ENCODE measurements around the gene NFATC2IP. TPM values are rescaled to one million over a fixed set of nuclear protein-coding genes. Genes with fewer than 3 reads are reported as not detected.

Gene NFATC2IP
- total and polyA plus RNA-seq, 9 of the 15 experiments (the other 6 are each of a cell fraction or from before 2014, with no cell fraction given) = 15.6 to 106 (median 46.9) TPM

DNA sequence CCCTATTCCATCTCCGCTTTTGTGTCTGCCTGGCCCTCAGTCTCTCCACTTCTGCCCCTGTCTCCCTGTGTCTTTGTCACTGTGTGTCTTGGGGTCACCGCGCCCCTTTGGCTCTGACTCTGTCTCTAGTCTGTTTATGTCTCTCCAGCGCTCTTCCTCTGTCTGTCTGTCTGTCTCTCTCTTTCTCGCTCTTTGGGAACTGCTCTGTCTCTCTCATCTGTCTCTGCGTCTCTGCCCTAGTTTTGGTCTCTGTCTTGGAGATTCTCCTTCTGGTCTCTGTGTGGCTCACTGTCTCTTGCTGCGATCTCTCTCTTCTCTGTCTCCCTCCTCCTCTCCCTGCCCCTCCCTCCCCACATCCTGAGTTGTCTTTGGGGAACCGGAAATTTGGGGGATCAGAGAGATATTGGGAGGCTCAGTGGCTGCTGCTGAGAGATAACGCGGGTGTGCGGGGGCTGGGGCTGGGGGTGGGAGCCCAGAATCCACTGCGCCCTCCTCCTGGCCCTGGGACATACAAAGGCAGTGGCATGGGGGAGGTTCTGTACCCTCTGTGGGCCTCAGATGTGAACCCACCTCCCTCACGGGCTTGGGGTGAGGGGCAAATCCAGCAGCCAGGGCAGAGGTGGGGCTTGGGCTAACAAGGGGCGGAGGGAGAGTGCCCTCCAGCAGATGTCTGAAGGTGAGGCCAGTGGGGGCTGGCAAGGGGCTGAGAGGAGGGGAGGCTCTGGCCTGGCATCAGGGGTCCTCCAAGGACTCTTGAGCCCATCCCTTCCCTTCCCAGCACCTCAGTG lies 58.5 kb downstream of the NFATC2IP start (continued):
- TF ChIP-seq TAL1 (IDR thresholded peaks at IDR 0.05) (peak; percentile 92), ZBTB9 (CRISPR knock-in tag; IDR thresholded peaks at IDR 0.05) (peak; percentile 73; the same call in 1 of the 2 replicates), THRB (CRISPR knock-in tag; conservative IDR thresholded peaks at IDR 0.05) (peak; percentile 90), NR3C1 (CRISPR knock-in tag; IDR thresholded peaks at IDR 0.05) (no peak), ZKSCAN1 (IDR thresholded peaks at IDR 0.05; ENCODE audit: low read depth, low read length) (no peak; the same call in 1 of the 2 replicates), NR2C2 (CRISPR knock-in tag; IDR thresholded peaks at IDR 0.05) (peak; percentile 36; the same call in 1 of the 2 replicates), NR2C2 (tag; IDR thresholded peaks at IDR 0.05) (peak; percentile 68), TARDBP (IDR thresholded peaks at IDR 0.05) (no peak; the same call in 1 of the 2 replicates), DIDO1 (tag; IDR thresholded peaks at IDR 0.05; ENCODE audit: low read depth) (no peak), HNRNPL (IDR thresholded peaks at IDR 0.05; ENCODE audit: low read depth, low read length) (no peak), BHLHE40 (IDR thresholded peaks at IDR 0.05; ENCODE audit: low read length) (peak; percentile 57; the same call in 1 of the 2 replicates), MAZ (CRISPR knock-in tag; conservative IDR thresholded peaks at IDR 0.05 in 1 of 2, IDR thresholded peaks at IDR 0.05 in 1 of 2) (peak; percentile 95 to 96), ZNF436 (CRISPR knock-in tag; IDR thresholded peaks at IDR 0.05) (no peak), ARID1B (IDR thresholded peaks at IDR 0.05) (peak; percentile 98), ELK1 (CRISPR knock-in tag; IDR thresholded peaks at IDR 0.05) (no peak), ETV1 (tag; conservative IDR thresholded peaks at IDR 0.05; ENCODE audit: low read depth) (peak; percentile 100)
- TF ChIP-seq, protein P1, sequence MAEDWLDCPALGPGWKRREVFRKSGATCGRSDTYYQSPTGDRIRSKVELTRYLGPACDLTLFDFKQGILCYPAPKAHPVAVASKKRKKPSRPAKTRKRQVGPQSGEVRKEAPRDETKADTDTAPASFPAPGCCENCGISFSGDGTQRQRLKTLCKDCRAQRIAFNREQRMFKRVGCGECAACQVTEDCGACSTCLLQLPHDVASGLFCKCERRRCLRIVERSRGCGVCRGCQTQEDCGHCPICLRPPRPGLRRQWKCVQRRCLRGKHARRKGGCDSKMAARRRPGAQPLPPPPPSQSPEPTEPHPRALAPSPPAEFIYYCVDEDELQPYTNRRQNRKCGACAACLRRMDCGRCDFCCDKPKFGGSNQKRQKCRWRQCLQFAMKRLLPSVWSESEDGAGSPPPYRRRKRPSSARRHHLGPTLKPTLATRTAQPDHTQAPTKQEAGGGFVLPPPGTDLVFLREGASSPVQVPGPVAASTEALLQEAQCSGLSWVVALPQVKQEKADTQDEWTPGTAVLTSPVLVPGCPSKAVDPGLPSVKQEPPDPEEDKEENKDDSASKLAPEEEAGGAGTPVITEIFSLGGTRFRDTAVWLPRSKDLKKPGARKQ (CRISPR knock-in tag; IDR thresholded peaks at IDR 0.05) = no peak
- TF ChIP-seq, protein P2, sequence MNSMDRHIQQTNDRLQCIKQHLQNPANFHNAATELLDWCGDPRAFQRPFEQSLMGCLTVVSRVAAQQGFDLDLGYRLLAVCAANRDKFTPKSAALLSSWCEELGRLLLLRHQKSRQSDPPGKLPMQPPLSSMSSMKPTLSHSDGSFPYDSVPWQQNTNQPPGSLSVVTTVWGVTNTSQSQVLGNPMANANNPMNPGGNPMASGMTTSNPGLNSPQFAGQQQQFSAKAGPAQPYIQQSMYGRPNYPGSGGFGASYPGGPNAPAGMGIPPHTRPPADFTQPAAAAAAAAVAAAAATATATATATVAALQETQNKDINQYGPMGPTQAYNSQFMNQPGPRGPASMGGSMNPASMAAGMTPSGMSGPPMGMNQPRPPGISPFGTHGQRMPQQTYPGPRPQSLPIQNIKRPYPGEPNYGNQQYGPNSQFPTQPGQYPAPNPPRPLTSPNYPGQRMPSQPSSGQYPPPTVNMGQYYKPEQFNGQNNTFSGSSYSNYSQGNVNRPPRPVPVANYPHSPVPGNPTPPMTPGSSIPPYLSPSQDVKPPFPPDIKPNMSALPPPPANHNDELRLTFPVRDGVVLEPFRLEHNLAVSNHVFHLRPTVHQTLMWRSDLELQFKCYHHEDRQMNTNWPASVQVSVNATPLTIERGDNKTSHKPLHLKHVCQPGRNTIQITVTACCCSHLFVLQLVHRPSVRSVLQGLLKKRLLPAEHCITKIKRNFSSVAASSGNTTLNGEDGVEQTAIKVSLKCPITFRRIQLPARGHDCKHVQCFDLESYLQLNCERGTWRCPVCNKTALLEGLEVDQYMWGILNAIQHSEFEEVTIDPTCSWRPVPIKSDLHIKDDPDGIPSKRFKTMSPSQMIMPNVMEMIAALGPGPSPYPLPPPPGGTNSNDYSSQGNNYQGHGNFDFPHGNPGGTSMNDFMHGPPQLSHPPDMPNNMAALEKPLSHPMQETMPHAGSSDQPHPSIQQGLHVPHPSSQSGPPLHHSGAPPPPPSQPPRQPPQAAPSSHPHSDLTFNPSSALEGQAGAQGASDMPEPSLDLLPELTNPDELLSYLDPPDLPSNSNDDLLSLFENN (IDR thresholded peaks at IDR 0.05; ENCODE audit: low read depth in 2 of 2, low read length in 2 of 2) = peak in 1 of 2 experiments; percentile 95; a peak in 2 of 4 replicates

Measured in K562 (cell line).